DOHH2 (cell line): Measurements from ENCODE around the gene C1QTNF12.

Experiments used
- H3F3A ChIP-seq: fragments of 200-600 bp; sonication (generic), shearing (Covaris generic); 2 replicates; pipeline ENCODE4 v1.6.0; 2016; ENCODE audit warnings: antibody characterized with exemption, mild to moderate bottlenecking; ENCODE audit not compliant: control insufficient read depth, insufficient read depth
- H3K27ac ChIP-seq: fragments of 200-600 bp; sonication (generic); 2 replicates; pipeline ENCODE4 v1.5.1; 2014; ENCODE audit warnings: low read depth, mild to moderate bottlenecking, low read length, moderate library complexity
- H3K27me3 ChIP-seq: fragments of 200-600 bp; sonication (generic); 2 replicates; pipeline ENCODE4 v1.6.1; 2014; ENCODE audit warnings: mild to moderate bottlenecking, low read length, mixed read lengths; ENCODE audit not compliant: control insufficient read depth
- H3K36me3 ChIP-seq: fragments of 200-600 bp; sonication (generic); 2 replicates; pipeline ENCODE4 v1.6.1; 2014; ENCODE audit warnings: mild to moderate bottlenecking, low read length, moderate library complexity, mixed read lengths; ENCODE audit not compliant: control insufficient read depth
- H3K4me1 ChIP-seq: fragments of 200-600 bp; sonication (generic); 2 replicates; pipeline ENCODE4 v1.6.1; 2014; ENCODE audit warnings: mild to moderate bottlenecking, low read length, mixed read lengths; ENCODE audit not compliant: control insufficient read depth
- H3K4me2 ChIP-seq: fragments of 200-600 bp; sonication (generic); 2 replicates; pipeline ENCODE4 v1.6.0; 2014; ENCODE audit warnings: mild to moderate bottlenecking, low read length, moderate library complexity
- H3K4me3 ChIP-seq: fragments of 200-600 bp; sonication (generic); 2 replicates; pipeline ENCODE4 v1.5.1; 2014; ENCODE audit warnings: mild to moderate bottlenecking, low read length, mixed read lengths
- H3K79me2 ChIP-seq: fragments of 200-600 bp; sonication (generic); 2 replicates; pipeline ENCODE4 v1.6.1; 2014; ENCODE audit warnings: mild to moderate bottlenecking, low read length, mixed read lengths; ENCODE audit not compliant: control insufficient read depth
- H3K9me2 ChIP-seq: fragments of 200-600 bp; sonication (generic); replicated peaks from 2 replicates; pipeline ENCODE4 v1.6.1; 2014; ENCODE audit warnings: mild to moderate bottlenecking, low read length, mixed read lengths; ENCODE audit not compliant: control insufficient read depth
- H3K9me3 ChIP-seq: fragments of 200-600 bp; sonication (generic); 2 replicates; pipeline ENCODE4 v1.6.1; 2014; ENCODE audit warnings: antibody characterized with exemption, low read length, mixed read lengths; ENCODE audit not compliant: control insufficient read depth, insufficient read depth
- H4K20me1 ChIP-seq: fragments of 200-600 bp; sonication (generic); 2 replicates; pipeline ENCODE4 v1.6.0; 2014; ENCODE audit warnings: low read depth, mild to moderate bottlenecking, antibody characterized with exemption, low read length, moderate library complexity; ENCODE audit not compliant: control insufficient read depth, insufficient read depth
- EZH2phosphoT487 ChIP-seq: fragments of 200-600 bp; sonication (generic); IDR thresholded peaks from 2 replicates; pipeline ENCODE4 v1.6.1; 2017; ENCODE audit warnings: borderline replicate concordance, mild to moderate bottlenecking, antibody characterized with exemption, low read length, moderate library complexity, mixed read lengths
- TF ChIP-seq, protein P1 (sequence below): fragments of 200-600 bp; sonication (generic); IDR thresholded peaks from one replicate; pipeline ENCODE4 v1.5.1; 2014; ENCODE audit warnings: antibody characterized with exemption, mild to moderate bottlenecking, low read depth, low read length; ENCODE audit not compliant: poor library complexity, severe bottlenecking

Gene C1QTNF12

GRCh38 chr1:1273209-1273511, 26.6 kb upstream of the C1QTNF12 start:
- Histone ChIP-seq H3K4me3 (peak overlapping the region; percentile 98), H3K9me2 (no peaks in the 10 kb centered on the region), H3K79me2 (peaks cover 60% of the 10 kb centered on the region), H3K36me3 (peaks cover 38% of the 10 kb centered on the region), H3K27ac (no peak overlapping the region), H3K9me3 (no peaks in the 10 kb centered on the region), H3K4me1 (peaks cover 30% of the 10 kb centered on the region), H3K4me2 (peak overlapping the region; percentile 89), H4K20me1 (peaks cover 25% of the 10 kb centered on the region), H3F3A (no peaks in the 10 kb centered on the region), H3K27me3 (no peaks in the 10 kb centered on the region)
- TF ChIP-seq, protein P1, sequence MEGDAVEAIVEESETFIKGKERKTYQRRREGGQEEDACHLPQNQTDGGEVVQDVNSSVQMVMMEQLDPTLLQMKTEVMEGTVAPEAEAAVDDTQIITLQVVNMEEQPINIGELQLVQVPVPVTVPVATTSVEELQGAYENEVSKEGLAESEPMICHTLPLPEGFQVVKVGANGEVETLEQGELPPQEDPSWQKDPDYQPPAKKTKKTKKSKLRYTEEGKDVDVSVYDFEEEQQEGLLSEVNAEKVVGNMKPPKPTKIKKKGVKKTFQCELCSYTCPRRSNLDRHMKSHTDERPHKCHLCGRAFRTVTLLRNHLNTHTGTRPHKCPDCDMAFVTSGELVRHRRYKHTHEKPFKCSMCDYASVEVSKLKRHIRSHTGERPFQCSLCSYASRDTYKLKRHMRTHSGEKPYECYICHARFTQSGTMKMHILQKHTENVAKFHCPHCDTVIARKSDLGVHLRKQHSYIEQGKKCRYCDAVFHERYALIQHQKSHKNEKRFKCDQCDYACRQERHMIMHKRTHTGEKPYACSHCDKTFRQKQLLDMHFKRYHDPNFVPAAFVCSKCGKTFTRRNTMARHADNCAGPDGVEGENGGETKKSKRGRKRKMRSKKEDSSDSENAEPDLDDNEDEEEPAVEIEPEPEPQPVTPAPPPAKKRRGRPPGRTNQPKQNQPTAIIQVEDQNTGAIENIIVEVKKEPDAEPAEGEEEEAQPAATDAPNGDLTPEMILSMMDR = no peak
- TF ChIP-seq EZH2phosphoT487 = no peak

DNA sequence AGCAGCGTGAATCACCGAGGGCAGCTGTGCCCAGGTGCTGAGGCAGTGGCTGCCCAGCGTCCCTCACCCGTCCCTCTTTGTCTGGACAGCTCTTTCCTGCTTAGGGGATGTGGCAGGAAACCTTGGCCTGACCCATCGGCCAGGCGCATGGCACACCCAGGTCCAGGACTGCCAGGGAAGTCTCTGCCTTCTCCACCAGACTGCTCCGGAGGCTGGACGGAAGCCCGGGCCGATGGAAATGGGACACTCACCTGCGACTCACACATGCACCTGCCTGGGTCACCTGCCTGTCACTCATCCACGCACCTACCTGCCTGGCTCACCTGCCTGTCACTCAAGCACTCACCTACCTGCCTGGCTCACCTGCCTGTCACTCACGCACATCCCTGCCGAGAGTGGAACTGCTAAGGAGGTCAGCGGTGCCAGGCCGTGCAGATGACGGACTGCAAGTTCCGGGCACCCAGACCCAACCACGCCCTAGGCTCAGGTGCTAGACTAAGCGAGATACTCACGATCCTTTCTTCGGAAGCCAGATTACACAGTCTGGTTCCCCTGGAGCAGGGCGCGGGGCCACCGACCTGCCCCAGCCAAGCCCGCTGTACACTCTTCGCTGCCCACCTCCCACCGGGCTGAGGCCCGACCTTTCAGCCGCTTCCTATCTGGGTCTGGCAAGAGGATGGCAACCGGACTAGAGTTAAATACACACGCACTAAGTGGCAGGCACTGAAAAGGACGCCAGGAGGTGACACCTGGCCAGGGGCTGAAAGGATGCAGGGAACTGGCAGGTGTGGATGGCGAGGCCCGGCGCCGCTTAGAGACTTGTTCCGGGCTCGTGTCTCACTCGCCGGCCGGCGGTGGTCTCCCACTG, 26.1 kb upstream of the C1QTNF12 start:
- Histone ChIP-seq H3K79me2 (peaks cover 66% of the 10 kb centered on the region), H3K27ac (no peak overlapping the region), H3K36me3 (peaks cover 44% of the 10 kb centered on the region), H3K9me3 (no peaks in the 10 kb centered on the region), H3K4me3 (peak overlapping the region; percentile 98), H3F3A (no peaks in the 10 kb centered on the region), H3K27me3 (no peaks in the 10 kb centered on the region), H3K4me1 (peaks cover 30% of the 10 kb centered on the region), H3K9me2 (no peaks in the 10 kb centered on the region), H3K4me2 (peak overlapping the region; percentile 89), H4K20me1 (peaks cover 25% of the 10 kb centered on the region)
- no peak for TF ChIP-seq EZH2phosphoT487

GRCh38 chr1:1270813-1271212, 24.3 kb upstream of the C1QTNF12 start:
- no peaks in the 10 kb centered on the region for H3K27me3 ChIP-seq
- H3K9me2 ChIP-seq = no peaks in the 10 kb centered on the region
- peaks cover 30% of the 10 kb centered on the region for H3K4me1 ChIP-seq
- peaks cover 25% of the 10 kb centered on the region for H4K20me1 ChIP-seq
- peak overlapping the region; percentile 4 for H3K4me3 ChIP-seq
- H3K79me2 ChIP-seq = peaks cover 75% of the 10 kb centered on the region
- no peak overlapping the region for H3K27ac ChIP-seq
- no peak for TF ChIP-seq EZH2phosphoT487
- TF ChIP-seq, protein P1 = no peak
- peaks cover 54% of the 10 kb centered on the region for H3K36me3 ChIP-seq
- H3K4me2 ChIP-seq = peak overlapping the region; percentile 43; the same call in 1 of the 2 replicates
- no peaks in the 10 kb centered on the region for H3F3A ChIP-seq
- no peaks in the 10 kb centered on the region for H3K9me3 ChIP-seq

GRCh38 chr1:1268284-1268682, 21.8 kb upstream of the C1QTNF12 start:
- Histone ChIP-seq H3F3A (no peaks in the 10 kb centered on the region), H3K36me3 (peaks cover 76% of the 10 kb centered on the region), H3K4me1 (peaks cover 20% of the 10 kb centered on the region), H3K27me3 (no peaks in the 10 kb centered on the region), H3K27ac (no peak overlapping the region), H3K9me2 (no peaks in the 10 kb centered on the region), H4K20me1 (peaks cover 25% of the 10 kb centered on the region), H3K79me2 (peaks cover 76% of the 10 kb centered on the region), H3K4me3 (no peak overlapping the region), H3K4me2 (no peak overlapping the region), H3K9me3 (no peaks in the 10 kb centered on the region)
- TF ChIP-seq, protein P1 = no peak
- no peak for TF ChIP-seq EZH2phosphoT487
